ENCODE measurements around the gene OR2F2. TPM values are rescaled to one million over a fixed set of nuclear protein-coding genes. Genes with fewer than 3 reads are reported as not detected.

OR2F2 gene
- total and polyA plus RNA-seq, 2 experiments from 2014 or later = not detected

DNA sequence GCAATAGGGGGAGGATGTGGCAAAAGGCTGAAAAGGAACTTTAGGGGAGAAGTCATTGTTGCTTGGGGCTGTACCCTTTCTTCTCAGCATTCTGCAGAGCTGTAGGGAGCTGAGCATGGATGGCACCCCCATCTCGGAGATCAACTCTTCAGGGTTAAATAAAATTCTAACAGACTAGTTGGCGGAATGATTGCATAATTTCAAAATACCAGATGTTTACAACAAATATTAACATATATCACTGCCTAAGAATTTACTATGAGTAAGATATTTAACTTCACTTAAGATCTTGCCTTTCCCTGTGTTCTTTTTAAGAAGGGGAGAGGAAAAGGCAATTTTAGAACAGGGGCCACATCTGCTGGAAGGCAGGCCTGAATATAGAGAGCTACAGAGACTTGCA is 19.1 kb downstream of the OR2F2 start:
- TF ChIP-seq, protein P1, sequence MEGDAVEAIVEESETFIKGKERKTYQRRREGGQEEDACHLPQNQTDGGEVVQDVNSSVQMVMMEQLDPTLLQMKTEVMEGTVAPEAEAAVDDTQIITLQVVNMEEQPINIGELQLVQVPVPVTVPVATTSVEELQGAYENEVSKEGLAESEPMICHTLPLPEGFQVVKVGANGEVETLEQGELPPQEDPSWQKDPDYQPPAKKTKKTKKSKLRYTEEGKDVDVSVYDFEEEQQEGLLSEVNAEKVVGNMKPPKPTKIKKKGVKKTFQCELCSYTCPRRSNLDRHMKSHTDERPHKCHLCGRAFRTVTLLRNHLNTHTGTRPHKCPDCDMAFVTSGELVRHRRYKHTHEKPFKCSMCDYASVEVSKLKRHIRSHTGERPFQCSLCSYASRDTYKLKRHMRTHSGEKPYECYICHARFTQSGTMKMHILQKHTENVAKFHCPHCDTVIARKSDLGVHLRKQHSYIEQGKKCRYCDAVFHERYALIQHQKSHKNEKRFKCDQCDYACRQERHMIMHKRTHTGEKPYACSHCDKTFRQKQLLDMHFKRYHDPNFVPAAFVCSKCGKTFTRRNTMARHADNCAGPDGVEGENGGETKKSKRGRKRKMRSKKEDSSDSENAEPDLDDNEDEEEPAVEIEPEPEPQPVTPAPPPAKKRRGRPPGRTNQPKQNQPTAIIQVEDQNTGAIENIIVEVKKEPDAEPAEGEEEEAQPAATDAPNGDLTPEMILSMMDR (IDR thresholded peaks at IDR 0.05; ENCODE audit: low read depth, low read length) = no peak
- H3K4me3 ChIP-seq = no peak overlapping the region
- no peak overlapping the region for H3K27ac ChIP-seq
- H3K27me3 ChIP-seq = no peaks in the 10 kb centered on the region
- no peaks in the 10 kb centered on the region for H3K4me1 ChIP-seq (ENCODE audit: low read depth)
- H3K36me3 ChIP-seq = no peaks in the 10 kb centered on the region
- no peak for DNase-seq (ENCODE audit: low read depth in 1 of 2, low spot score in 1 of 2)
- no peaks in the 10 kb centered on the region for H3K9me3 ChIP-seq (ENCODE audit: low read depth)

DNA sequence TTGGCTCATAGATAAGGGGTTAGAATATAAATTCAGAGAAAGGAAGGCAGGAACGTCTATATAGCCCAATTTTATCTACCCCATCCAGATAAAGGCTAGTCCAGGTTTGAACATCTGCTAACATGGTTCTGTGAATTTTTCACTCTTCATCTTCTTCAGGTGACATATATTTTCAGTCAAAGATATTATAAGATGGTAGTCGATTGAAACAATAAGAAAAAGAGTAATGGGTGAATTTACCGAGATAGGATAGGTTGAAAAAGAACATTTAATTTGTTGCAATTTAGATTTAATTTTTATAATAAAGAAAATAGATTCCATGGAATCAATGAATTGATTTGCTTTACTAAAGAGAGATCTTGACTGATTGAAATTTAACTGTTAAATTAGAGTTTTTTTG is 19.5 kb downstream of the OR2F2 start, which contains the start of gene OR2F1:
Gene OR2F1 (plus strand): TSS at position 301 of the 400 bp plus-strand sequence. CDS start 5,127 bp downstream, outside the sequence.
- no peak for DNase-seq (ENCODE audit: low read depth in 1 of 2, low spot score in 1 of 2)
- no peaks in the 10 kb centered on the region for H3K27me3 ChIP-seq
- H3K4me1 ChIP-seq (ENCODE audit: low read depth) = no peaks in the 10 kb centered on the region
- H3K36me3 ChIP-seq = no peaks in the 10 kb centered on the region
- TF ChIP-seq, protein P1 (IDR thresholded peaks at IDR 0.05; ENCODE audit: low read depth, low read length) = no peak
- no peaks in the 10 kb centered on the region for H3K9me3 ChIP-seq (ENCODE audit: low read depth)
- no peak within 1 kb of the TSS for H3K27ac ChIP-seq
- no peak within 1 kb of the TSS for H3K4me3 ChIP-seq

DNA sequence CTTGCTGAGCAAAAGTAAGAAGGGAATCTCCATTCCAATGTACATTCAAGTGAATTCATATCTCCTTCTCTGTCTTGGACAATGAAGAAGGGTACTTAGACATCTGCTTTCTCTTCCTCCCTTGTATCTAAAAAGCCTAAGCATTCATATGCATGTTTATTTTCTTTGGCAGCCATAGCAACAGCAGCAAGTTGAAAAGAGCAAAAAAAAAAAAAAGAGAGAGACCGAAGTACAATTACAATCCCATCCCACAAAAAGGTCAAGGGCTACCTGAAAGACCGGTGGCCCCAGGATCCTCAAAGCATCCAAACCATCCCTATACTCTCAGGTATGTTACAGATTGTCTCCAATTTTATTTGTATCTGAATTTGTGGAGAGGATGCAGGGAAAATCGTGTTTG is 23.7 kb downstream of the OR2F2 start:
- DNase-seq (ENCODE audit: low read depth in 1 of 2, low spot score in 1 of 2) = peak in 1 of 2 donors; percentile 33
- no peaks in the 10 kb centered on the region for H3K27me3 ChIP-seq
- no peak overlapping the region for H3K27ac ChIP-seq
- H3K36me3 ChIP-seq = no peaks in the 10 kb centered on the region
- H3K4me3 ChIP-seq = no peak overlapping the region
- H3K4me1 ChIP-seq (ENCODE audit: low read depth) = no peaks in the 10 kb centered on the region
- no peaks in the 10 kb centered on the region for H3K9me3 ChIP-seq (ENCODE audit: low read depth)
- TF ChIP-seq, protein P1 (IDR thresholded peaks at IDR 0.05; ENCODE audit: low read depth, low read length) = no peak

DNA sequence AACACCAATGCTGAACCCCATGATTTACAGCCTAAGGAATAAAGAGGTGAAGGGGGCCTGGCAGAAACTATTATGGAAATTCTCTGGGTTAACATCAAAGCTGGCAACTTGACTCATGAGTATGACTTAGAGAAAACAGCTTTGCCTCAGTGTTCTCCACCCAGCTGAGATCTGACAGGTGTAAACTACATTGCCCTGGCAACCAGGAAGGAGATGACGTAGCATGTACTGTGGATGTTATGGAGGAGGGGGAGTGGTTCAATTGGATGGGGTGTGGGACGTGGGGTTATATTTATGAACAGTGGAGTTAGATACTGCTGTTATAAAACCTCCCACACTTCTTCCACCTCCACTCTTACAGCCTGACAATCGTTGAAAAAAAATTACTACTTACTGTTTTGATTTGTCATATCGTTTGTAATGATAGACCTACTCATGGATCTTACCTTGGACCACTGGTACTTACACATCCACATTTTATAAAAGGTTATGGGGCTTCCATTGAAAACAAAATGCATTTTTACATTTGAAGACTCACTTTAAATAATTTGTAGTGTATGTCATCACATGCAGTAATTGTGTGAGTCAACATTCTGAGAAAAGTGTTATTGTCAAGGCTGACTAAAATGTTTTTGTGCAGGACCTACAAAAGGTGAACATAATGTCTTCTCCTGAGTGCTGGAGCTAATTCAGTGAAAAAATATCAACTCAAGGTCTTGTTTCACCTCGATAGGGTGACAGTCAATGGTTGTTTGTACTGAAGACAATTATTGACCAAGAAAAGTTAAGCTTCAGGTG is 26.0 kb downstream of the OR2F2 start:
- Histone ChIP-seq H3K36me3 (no peaks in the 10 kb centered on the region), H3K4me1 (ENCODE audit: low read depth) (no peaks in the 10 kb centered on the region), H3K27me3 (no peaks in the 10 kb centered on the region), H3K27ac (no peak overlapping the region), H3K9me3 (ENCODE audit: low read depth) (no peaks in the 10 kb centered on the region), H3K4me3 (no peak overlapping the region)
- TF ChIP-seq, protein P1 (IDR thresholded peaks at IDR 0.05; ENCODE audit: low read depth, low read length) = no peak
- DNase-seq (ENCODE audit: low read depth in 1 of 2, low spot score in 1 of 2) = no peak

DNA sequence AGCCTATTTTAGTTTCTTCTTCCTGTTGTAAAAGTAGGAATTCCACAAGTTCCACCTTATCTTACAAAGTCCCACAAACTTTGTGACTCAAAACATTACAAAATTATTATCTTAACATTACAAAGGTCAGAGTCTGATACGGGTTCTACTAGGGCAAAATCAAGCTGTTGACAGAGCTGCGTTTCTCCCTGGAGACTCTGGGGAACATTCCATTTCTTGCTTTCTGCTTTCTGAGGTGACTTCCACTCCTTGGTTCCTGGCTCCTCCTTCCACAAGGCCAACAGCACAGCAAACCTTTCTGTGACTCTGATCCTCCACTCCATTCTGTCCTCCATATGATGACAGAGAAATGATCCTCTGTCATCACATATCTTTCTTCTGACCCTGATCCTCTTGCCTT is 30.2 kb downstream of the OR2F2 start:
- Histone ChIP-seq H3K9me3 (ENCODE audit: low read depth) (no peaks in the 10 kb centered on the region), H3K36me3 (no peaks in the 10 kb centered on the region), H3K4me1 (ENCODE audit: low read depth) (no peaks in the 10 kb centered on the region), H3K4me3 (no peak overlapping the region), H3K27ac (no peak overlapping the region), H3K27me3 (no peaks in the 10 kb centered on the region)
- peak in 1 of 2 donors; percentile 68 for DNase-seq (ENCODE audit: low read depth in 1 of 2, low spot score in 1 of 2)
- TF ChIP-seq, protein P1 (IDR thresholded peaks at IDR 0.05; ENCODE audit: low read depth, low read length) = no peak

Measured in cardiac muscle cell (in vitro differentiated cells and primary cell).